Thyroid gland (tissue), 4 donors: ENCODE data around the gene GMFB.

Experiments used
- POLR2A ChIP-seq, 2 donors: fragments of 450-650 bp; IDR thresholded peaks; one replicate each; pipeline ENCODE4 v1.6.1; 2017; ENCODE audit warnings: antibody characterized with exemption in 2 of 2, mild to moderate bottlenecking in 2 of 2, moderate library complexity in 1 of 2
- TF ChIP-seq, protein P1 (sequence below), 6 experiments: fragments of 200-600 bp in 3 of 6; fragments of 450-650 bp in 3 of 6; sonication (generic) in 3 of 6; IDR thresholded peaks; one replicate each; pipeline ENCODE4 v1.5.1; 2016 to 2019; ENCODE audit warnings: antibody characterized with exemption in 6 of 6, mild to moderate bottlenecking in 2 of 6, inconsistent platforms in 1 of 6, moderate library complexity in 1 of 6

GRCh38 chr14:54532111-54533012 lies 43.6 kb upstream of the GMFB start:
- TF ChIP-seq POLR2A (IDR thresholded peaks at IDR 0.05), result no peak
- TF ChIP-seq, protein P1, sequence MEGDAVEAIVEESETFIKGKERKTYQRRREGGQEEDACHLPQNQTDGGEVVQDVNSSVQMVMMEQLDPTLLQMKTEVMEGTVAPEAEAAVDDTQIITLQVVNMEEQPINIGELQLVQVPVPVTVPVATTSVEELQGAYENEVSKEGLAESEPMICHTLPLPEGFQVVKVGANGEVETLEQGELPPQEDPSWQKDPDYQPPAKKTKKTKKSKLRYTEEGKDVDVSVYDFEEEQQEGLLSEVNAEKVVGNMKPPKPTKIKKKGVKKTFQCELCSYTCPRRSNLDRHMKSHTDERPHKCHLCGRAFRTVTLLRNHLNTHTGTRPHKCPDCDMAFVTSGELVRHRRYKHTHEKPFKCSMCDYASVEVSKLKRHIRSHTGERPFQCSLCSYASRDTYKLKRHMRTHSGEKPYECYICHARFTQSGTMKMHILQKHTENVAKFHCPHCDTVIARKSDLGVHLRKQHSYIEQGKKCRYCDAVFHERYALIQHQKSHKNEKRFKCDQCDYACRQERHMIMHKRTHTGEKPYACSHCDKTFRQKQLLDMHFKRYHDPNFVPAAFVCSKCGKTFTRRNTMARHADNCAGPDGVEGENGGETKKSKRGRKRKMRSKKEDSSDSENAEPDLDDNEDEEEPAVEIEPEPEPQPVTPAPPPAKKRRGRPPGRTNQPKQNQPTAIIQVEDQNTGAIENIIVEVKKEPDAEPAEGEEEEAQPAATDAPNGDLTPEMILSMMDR (IDR thresholded peaks at IDR 0.05), result no peak
